ENCODE results near the gene PRR33.
"Not testable (repeated sequence)": the region's sequence is repeated elsewhere in the genome, so short reads cannot be mapped to it uniquely, and the experiment has no call there.

The PRR33 gene

GRCh38 chr11:1889224-1889930, 2.3 kb downstream of the PRR33 start:
- no peak for DNase-seq (ENCODE audit: low read depth, low spot score)

DNA sequence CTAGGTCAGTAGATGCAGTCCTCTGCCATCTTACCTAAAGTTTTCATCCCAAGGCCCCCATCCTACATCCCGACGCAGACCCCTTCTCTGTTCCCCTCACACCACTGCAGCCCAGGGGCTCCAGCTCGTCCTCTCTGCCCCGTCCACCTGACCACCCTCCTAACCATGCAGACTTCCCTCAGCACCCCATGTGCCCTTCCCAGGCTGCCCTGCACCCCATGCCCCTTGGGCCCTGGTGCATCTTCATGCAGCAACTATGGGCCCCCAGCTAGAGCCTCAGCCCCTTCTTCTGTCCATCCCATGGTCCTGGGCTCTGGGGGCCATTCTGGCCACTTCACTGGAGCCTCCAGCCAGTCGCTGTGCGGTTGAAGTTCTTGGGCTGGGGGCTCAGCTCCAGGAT, 2.9 kb downstream of the PRR33 start:
- DNase-seq (ENCODE audit: low read depth, low spot score), result no peak

- no peak for DNase-seq (ENCODE audit: low read depth, low spot score)
Observed at GRCh38 chr11:1888347-1888753, 3.3 kb downstream of the PRR33 start.

GRCh38 chr11:1887451-1888346, 4.0 kb downstream of the PRR33 start:
- DNase-seq (ENCODE audit: low read depth, low spot score), result no peak

DNA sequence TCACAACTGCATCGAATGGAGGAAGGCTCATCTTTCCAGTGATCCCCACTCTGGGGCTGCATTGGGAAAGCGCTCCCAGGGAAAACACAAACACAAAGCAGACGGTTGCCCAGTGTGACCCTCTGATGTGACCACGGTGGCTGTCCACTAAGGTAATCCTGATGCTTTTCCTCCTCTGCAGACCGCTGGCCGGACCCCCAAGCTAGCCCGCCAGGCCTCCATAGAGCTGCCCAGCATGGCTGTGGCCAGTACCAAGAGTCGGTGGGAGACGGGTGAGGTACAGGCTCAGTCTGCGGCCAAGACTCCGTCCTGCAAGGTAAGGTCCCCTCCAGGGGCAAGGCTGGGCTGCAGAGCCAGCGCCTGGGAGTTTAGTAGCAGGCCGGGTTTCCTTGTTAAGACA, 5.1 kb downstream of the PRR33 start:
- DNase-seq (ENCODE audit: low read depth, low spot score), result not testable (repeated sequence)

DNA sequence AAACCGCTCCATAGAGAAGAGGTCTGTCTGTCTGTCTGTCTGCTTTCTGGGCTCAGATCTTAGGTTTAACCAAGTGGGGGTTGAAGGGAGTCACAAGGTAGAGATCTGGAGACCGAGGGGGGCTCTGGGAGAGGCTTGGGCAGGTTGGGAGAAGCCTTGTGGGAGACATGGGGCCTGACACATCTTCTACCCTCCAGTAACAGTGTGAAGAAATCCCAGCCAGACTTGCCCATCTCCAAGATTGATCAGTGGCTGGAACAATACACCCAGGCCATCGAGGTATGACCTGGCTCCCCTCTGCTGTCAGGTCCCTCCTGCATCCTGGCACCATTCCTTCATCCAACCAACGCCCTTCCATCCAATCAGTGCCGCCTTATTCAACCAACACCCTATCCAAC, 7.4 kb downstream of the PRR33 start:
- DNase-seq (ENCODE audit: low read depth, low spot score), result no peak

DNA sequence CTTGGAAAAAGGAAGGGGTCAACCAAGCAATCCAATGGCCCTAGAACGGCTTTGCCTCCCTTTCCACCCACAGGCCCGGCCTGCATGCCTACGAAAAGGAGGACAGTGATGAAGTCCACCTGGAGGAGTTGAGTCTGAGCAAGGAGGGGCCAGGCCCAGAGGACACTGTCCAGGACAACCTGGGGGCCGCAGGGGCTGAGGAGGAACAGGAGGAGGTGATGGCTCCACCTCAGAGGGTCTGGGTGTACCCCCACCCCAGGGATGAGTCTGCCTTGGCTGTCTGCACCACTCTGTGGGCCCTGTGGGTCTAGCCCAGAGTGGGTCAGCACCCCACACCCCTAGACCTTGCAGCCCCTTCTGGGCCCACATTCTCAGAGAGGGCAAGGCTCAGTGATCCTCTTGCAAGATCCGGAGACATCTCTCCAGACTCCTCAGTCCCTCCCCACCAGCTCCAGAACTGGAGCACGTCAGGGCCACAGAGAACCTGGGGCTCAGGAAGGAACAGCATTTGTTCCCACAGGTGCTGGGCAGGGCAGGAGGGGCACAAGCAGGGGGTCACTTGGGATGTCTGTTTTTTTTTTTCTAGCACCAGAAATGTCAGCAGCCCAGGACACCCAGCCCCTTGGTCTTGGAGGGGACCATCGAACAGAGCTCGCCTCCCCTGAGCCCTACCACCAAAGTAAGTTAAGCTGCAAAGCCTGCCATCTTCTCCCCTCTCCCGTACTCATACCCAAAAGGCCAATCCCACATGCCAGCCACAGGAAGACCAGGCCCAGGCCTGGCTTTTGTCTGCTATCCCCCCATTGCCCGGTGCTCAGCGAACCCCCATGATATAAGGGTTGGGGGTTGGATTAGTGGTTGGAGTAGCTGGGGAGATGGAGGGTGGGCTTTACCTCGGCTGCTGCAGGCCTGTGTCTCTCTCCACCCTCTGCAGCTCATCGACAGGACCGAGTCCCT, 8.1 kb downstream of the PRR33 start:
- DNase-seq (ENCODE audit: low read depth, low spot score), result no peak

- DNase-seq (ENCODE audit: low read depth, low spot score), result no peak
Observed at GRCh38 chr11:1882265-1883238, 9.1 kb downstream of the PRR33 start.

DNA sequence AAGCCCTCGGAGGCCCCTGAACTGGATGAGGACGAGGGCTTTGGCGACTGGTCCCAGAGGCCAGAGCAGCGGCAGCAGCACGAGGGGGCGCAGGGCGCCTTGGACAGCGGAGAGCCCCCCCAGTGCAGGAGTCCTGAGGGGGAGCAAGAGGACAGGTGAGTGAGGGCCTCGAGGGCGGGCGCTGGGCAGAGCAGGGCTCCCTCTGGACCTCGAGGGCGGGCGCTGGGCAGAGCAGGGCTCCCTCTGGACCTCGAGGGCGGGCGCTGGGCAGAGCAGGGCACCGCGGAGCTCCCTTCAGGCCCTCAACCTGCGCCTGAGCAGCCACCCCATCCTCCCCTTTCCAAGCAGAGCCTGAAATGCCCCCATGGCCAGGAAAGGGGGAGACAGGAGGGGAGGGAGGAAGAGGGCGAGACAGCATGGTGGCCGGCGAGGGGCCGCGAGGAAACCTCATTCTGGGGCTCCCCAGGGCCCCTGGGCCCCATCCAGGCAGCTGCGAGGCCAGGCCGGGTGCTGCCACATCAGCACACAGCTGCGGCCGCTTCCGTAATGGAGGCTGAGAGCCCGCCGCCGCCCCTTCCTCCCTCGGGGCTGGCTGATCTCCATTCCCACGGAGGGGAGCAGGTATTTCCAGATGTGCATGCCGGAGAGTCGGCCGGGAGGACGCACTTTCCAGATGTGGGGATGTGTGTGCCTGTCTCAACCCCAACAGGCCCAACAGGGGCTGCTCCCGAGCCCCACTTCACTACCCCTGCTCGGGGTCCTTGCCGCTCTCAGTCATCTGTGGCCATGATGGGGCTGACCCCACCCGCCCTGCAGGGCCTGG, 10.0 kb downstream of the PRR33 start:
- no peak for DNase-seq (ENCODE audit: low read depth, low spot score)

- DNase-seq (ENCODE audit: low read depth, low spot score), result no peak
Observed at GRCh38 chr11:1880746-1881441, 10.8 kb downstream of the PRR33 start.

DNA sequence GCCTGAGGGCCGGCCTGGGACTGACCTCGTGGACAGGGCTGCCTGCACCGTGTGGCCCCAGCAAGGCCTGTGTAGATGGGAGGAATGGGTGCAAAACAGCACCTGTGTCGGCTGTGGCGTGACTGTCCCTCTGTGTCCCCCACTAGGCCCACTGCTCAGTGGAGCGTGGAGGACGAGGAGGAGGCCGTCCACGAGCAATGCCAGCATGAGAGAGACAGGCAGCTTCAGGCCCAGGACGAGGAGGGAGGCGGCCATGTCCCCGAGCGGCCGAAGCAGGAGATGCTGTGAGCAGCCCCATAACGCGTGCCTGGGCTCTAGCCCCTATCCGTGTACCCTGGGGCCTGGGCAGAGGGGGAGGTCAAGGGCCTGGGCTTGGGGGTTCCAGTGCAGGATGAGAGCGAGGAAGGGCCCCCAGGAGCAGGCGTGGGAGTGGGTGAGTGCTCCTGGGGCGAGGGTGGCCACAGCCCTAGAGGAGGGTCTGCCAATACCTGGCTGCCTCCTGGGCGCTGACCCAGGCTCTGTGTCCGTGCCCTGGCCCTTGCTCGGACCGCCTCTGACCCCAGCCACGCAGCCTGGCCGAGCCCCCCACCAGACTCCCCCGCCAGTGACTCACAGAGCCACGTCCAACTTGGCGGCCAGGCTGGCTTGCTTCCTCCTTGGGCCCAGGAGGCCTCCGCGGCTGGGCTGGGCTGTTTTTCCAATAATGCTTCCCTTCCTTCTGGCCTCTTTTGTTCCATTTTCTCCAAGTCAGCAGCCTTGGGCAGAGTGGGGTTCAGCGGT, 11.6 kb downstream of the PRR33 start:
- no peak for DNase-seq (ENCODE audit: low read depth, low spot score)

GRCh38 chr11:1879342-1879940, 12.3 kb downstream of the PRR33 start:
- no peak for DNase-seq (ENCODE audit: low read depth, low spot score)

DNA sequence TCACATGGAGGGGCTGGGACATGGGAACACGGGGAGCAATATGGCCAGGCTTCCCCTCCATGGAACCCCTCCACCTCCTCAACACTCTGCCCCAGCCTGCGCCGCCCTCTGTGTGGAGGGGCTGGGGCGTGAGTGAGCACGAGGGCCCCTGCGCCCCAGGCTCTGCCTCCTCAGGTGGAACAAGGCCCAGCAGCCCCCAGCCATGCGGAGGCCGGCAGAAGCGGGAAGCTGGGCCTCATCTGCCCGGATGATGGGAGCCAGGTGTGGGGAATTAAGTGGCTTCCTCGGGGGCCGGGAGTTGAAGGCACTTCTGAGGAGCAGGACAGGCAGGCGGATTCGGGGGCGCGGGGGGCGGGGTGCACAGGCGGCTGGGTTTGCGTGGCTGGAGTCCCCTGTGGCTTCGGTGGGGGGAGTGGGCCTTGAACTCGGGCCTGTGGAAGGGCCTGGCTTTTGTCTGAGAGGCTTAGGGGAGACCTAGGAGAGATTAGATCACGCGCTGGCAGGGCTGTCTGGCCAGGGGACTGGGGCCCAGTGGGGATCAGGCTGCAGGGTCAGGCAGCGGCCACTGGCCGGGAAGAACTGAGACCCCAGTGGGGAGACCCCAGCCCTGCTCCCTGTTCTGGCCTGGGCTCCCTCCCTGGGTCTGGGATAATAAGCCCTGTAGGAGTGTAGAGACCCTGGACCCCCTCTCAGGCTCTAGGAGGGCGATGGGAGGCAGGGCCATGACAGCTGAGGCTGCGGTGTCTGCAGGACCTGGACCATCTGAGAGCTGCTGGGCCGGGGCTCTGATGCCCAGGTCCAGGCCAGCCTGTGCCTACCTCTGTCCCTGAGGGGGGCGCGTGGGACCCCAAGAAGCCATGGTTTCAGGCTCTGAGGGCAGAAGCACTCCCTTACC, 13.3 kb downstream of the PRR33 start:
- DNase-seq (ENCODE audit: low read depth, low spot score), result no peak

GRCh38 chr11:1877211-1878136, 14.2 kb downstream of the PRR33 start:
- peak; percentile 67 for DNase-seq (ENCODE audit: low read depth, low spot score)

- DNase-seq (ENCODE audit: low read depth, low spot score), result peak; percentile 76
Observed at GRCh38 chr11:1876361-1877063, 15.2 kb downstream of the PRR33 start.
